ENCODE data around the gene CNN2. TPM values are rescaled to one million over a fixed set of nuclear protein-coding genes. Genes with fewer than 3 reads are reported as not detected.
A peak's percentile ranks its signal among the peaks of the same experiment; 100 is the strongest.

CNN2 gene
- total RNA-seq: 58.2 TPM

DNA sequence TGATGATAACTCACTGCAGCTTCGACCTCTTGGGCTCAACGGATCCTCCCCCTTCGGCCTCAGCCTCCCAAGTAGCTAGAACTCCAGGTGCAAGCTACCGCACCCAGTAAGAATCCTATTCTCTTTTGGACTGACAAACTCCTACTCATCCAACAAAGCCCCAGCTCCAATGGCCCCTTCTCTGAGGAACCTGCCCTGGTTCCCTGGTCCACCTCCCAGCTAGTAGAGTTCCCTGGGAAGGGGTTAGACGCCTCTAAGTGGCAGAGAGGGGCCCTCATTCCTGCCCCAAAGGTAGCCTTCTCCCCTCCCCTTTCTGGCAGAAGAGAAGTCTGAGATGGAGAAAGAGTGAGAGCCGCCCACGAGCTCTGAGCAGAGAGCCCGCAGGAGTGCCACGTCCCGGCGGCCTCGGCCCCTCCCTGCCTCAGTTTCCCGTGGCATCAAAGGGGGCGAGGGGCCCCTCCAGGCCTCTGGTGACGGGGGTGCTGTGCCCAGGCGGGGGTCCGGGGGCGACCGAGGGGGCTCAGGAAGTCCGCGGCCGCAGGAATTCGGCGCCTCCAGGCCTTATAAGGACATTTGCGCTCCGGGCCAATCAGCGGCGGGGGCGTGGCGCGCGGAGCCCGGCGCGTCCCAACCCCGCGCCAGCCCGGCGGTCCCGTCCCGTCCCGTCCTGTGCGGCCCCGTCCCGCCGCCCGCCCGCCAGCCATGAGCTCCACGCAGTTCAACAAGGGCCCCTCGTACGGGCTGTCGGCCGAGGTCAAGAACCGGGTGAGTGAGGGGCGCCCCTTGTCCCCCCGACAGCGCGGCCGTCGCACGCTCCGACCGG is at the start of gene CNN2:
TSS of gene CNN2 (plus strand) at position 649 of the 823 bp plus-strand sequence. CDS start at position 703, 54 bp downstream.
- DNase-seq: peak; percentile 47

DNA sequence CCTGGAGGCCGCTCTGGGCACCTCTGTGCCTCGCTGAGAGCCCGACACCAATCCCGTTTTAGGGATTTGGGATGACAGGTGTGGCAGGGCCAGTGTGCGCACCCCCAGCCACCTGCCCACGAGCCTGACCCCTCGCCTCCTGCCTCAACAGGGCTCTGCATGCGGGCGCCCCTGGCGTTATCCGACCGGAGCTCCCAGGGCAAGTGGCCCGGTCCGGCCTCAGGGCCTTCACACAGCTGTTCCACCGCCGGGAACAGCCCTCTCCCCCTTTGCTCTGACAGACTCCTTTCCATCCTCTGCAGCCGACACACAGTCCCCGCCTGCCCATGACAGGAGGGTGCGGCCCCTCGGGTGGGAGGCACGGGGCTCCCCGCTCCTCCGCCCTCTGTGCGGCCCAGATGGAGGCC is 49.3 kb upstream of the CNN2 start:
- DNase-seq: no peak

DNA sequence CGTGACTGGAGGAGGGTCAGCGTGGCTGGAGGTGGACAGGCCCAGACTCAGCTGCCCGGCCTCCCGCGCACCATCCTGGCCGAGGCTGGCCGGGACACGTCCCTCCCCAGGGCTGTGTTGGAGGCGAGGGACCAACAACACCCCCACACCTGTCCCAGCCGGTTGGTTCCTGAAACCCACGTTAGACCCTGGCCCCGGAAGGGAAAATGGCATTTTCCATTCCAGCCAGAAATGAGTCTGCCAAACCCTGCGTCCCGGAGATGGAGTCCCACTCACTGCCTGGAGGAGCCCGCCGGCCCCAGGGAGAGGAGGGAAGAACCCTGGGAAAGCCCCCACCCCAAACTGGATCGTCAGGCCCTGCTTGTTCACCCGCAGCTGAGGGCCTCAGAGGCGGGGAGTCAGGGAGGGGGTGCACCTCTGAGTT is 47.1 kb upstream of the CNN2 start:
- DNase-seq: no peak

DNA sequence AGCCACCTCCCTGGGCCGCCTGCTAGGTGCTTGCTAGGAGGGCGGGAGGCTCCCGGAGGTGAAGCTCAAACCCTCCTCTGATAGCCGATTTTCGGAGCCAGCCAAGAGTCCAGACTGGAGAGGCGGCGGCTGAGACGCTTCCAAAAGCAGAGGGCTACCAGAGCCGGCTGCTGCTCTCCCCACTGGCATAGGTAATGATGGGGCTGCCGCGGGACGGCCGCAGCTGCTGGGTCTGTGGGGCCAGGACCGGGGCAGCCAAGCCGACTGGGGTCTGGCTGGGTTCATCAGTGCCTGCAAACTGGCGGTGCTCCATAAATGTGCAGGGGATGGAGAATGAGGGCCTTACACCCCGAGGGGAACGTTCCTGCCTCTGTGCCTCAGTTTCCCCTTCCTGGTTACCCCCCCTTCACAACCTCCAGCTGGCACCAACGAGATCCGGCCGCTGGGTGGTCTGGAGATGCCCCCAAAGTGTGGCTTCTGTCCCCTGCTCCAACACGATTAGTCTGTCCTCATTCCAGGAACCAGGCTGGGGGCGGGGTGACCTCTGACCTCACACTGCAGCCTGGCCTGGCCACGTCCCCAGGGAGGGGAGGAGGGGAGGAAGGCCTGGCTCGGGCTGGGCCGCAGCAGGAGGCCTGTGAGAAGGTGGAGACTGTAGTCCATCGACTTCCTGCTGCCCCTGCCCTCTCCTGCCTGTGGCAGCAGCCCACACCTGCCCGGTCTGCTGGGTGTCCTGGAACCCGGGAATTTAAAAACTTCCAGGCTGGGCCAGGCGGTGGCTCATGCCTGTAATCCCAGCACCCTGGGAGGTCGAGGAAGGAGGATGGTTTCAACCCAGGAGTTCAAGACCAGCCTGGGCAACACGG is 46.0 kb upstream of the CNN2 start:
- DNase-seq: no peak

DNA sequence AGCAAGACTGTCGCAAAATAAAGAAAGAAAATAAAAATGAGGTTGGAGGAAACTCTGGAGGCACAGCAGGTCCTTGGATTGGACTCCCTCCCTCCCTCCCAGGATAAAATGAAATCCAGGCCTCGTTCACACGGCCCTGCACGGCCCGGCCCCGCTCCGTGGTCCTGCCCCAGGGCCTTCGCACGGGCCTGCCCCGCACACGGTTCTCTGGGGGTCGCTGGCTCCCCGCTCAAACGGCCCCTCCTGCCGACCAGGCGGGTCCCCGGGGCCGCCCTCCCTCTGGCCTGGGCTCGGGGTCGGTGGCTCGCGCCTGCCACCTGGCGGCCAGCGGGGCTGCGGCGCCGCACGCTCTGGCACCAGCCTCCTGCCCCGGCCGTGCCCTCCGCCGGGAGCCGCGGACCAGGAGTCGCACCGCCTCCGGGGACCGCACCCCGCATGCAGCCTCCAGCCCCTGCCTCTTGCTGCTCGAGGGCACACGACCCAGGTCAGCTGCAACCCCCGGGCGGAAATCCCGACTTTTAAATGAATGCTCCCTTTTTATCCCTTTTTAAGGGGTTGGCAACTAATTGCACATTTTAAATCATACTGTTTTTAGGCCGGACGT is 43.7 kb upstream of the CNN2 start:
- peak; percentile 30 for DNase-seq

DNA sequence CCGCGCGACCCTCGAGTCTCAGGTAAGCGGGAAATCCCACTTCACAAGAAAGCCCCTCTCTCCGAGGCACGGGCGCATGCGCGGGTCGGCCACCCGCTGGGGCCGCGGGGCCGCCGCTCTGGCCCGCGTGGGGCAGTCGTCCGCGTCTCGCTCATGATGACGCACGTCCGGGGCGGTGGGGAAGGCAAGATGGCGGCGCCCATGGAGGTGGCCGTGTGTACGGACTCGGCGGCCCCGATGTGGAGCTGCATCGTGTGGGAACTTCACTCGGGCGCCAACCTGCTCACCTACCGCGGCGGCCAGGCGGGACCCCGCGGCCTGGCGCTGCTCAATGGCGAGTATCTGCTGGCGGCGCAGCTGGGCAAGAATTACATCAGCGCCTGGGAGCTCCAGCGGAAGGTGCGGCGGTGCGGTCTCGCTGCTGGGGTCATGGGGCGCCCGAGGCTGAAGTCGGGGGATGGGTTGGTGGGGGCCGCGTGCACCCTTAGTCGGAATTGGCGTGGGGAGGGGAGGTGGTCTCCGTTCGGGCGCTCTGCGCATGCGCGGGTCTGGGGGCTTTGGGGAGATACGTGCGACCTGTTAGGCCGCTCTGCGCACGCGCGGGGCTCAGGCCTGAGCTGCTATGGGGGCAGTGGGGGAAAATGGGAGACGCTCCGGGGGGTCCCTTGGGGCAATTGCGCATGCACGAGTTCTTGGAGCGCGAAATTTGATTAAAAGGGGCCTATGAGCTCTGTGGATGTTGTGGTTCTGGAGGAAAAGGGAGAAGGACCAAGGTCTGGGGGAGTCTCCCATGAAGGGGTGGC is 42.0 kb upstream of the CNN2 start, which contains the start of gene WDR18:
TSS of gene WDR18 (plus strand) at position 181 of the 803 bp plus-strand sequence. CDS start at position 190, 9 bp downstream.
- DNase-seq: peak; percentile 79

DNA sequence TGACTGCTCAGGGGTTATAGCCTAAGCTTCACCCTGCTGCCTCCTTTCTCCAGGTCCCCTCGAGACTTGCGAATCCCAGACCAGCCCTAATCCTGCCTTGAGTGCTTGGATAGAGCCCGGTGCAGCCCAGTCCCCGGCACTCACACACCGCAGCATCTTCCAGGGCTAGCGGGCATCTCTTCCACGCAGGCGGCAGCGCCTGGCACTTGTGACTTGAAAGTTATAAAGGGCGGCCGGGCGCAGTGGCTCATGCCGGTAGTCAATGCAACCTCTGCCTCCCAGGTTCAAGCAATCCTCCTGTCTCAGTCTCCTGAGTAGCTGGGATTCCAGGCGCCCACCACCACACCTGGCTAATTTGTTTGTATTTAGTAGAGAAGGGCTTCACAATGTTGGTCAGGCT is 40.3 kb upstream of the CNN2 start:
- DNase-seq: no peak

DNA sequence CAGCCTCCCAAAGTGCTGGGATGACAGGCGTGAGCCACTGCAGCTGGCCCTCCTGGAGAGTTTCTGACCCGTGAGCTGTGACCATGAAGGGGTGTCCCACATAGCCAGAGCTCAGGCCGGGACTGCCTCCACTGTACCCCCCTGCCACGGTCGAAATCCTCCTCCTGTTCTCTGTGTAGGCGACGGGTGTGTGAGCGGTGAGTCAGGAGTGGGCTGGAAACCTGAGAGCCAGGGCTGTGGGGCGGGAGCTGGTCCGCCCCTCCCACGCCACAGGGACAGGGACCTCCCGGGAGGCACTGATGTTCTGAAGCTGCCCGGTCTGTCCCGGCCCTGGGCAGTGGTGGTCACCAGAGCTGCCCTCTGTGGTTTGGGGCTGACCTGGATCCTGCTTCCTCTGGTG is 38.3 kb upstream of the CNN2 start:
- DNase-seq: no peak

DNA sequence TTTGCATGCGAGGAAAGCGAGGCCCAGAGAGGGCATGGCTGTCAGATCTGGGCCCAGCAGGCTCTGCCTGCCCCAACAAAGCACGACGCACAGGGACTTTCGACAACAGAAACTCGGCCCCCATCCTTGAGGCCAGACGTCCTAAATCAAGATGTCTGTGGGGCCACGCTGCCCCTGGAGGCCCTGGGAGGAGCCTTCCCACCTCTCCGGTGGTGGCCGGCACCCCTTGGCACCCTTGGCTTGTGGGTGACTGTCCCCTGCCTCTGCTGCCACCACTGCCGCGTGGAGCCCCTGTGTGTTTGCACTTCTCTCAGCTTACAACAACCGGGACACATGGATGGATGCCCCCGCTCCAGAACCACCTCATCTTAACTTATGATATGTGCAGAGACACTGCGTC is 37.9 kb upstream of the CNN2 start:
- no peak for DNase-seq

DNA sequence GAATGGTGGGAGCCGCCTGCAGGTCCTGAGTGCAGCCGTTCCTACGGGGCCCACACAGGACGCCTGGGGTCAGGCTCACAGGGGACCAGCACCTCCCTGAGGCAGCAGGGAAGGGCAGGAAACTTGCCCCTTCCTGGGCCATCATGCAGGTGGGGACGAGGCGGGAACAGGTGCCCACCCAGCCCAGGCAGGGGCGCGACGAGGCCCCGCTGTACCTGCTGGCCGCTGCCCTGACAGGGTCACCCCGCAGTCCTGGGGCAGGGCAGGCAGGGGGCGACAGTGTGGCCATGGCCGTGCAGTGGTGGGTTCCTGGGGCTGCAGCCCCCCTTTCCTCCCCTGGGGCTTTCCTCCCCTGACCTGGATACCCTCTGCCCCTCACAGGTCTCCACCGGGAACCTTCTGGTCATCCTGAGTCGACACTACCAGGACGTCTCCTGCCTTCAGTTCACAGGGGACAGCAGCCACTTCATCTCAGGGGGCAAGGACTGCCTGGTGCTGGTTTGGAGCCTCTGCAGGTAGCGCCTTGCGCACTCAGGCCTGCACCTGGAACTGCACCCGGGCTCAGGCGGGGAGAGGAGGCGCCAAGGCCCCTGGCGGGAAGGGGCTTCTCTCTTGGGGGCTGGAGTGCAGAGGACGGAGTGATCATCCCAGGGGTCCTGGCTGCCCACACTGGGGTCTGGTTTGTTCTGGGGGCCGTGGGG is 36.9 kb upstream of the CNN2 start:
- DNase-seq: no peak

DNA sequence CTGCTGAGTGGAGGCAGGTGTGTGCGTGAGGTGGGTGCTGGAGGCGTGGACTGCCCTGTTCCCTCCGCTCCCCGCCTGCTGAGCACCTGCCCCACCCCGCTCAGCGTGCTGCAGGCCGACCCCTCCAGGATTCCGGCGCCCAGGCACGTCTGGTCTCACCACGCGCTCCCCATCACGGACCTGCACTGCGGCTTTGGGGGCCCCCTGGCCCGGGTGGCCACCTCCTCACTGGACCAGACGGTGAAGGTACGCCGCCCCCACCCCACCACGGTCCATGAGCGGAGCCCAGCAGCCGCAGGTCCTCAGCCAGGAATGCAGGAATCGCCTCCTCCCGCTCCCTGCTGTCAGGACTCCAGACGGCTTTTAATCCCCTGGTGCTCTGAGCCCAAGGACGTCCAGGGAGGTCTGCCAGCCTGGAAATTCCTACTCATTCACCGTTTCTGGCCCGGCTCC is 36.3 kb upstream of the CNN2 start:
- DNase-seq: no peak

DNA sequence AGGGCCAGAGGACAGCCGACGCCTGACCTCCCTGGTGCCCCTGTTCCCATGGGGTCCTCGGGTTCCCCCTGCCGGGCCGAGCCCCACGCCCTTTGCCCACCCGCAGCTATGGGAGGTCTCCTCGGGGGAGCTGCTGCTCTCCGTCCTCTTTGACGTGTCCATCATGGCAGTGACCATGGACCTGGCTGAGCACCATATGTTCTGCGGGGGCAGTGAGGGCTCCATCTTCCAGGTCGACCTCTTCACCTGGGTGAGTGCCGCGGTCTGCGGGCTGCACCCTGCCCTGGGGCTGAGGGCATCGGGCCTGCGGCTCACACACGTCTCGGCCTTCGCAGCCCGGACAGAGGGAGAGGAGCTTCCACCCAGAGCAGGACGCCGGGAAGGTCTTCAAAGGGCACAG is 35.7 kb upstream of the CNN2 start:
- DNase-seq: no peak

DNA sequence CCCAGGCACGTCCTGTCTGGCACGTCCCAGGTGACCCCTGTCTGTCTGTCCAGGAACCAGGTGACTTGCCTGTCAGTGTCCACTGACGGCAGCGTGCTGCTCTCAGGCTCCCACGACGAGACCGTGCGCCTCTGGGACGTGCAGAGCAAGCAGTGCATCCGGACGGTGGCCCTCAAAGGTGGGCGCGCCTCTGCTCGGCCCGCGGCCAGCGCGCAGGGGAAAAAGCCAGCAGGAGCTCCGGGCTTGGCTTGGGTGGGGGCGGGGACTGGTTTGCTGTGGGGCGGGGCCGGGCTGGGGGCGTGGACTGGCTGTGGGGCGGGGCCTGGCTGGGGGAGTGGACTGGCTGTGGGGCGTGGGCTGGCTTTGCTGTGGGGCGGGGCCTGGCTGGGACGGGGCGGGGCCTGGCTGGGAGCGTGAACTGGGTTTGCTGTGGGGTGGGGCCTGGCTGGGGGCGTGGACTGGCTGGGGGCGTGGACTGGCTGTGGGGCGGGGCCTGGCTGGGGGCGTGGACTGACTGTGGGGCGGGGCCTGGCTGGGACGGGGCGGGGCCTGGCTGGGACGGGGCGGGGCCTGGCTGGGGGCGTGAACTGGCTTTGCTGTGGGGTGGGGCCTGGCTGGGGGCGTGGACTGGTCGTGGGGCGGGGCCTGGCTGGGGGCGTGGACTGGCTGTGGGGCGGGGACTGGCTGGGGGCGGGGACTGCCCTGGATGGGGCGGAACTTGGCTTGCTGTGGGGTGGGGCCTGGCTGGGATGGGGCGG is 35.1 kb upstream of the CNN2 start:
- DNase-seq: no peak

DNA sequence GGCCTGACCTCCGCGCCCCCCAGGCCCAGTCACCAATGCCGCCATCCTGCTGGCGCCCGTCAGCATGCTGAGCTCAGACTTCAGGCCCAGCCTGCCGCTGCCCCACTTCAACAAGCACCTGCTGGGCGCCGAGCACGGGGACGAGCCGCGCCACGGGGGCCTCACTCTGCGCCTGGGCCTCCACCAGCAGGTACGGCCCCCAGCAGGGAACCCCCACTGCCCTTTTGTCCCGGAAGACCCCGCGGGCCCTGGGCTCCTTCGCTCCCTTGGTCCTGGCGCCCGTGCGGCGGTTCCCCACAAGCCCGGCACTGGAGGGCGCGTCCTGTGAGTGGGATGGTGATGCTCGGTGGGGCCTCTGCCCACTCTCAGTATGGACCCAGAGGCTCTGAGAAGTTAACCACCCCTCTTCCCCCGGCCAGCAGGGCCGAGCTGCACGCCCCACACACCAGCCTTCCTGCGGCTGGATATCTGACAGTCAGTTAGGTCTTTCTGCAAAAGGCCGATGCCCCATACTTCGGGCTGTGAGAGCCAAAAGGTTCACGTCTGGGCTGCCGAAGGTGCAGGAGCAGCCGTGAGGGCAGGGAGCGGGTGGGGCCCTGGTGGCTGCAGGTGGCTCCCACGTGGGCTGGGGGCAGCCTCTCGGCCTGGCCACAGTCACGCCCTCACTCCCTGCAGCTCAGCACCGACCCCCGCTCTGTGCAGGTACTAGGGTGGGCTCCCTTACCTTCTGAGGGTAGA is 34.3 kb upstream of the CNN2 start:
- no peak for DNase-seq

DNA sequence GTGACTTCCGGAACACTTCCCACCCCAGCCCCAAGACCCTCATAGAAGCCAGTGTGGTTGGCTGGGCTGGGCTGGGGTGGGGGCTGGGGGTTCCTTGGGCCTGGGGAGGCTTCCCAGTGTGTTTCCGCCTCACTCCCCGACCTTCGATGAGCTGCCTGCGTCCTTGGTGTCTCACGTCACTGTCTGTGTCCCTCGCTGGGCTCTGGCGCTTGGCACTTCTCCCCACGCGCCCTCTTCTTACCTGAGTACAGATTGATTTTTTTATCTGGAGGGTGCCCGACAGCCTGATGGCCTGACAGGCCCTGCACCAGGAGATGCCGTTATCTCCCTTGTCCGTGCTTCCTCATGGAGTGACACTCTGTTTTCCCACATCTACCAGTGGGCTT is 33.7 kb upstream of the CNN2 start:
- no peak for DNase-seq

DNA sequence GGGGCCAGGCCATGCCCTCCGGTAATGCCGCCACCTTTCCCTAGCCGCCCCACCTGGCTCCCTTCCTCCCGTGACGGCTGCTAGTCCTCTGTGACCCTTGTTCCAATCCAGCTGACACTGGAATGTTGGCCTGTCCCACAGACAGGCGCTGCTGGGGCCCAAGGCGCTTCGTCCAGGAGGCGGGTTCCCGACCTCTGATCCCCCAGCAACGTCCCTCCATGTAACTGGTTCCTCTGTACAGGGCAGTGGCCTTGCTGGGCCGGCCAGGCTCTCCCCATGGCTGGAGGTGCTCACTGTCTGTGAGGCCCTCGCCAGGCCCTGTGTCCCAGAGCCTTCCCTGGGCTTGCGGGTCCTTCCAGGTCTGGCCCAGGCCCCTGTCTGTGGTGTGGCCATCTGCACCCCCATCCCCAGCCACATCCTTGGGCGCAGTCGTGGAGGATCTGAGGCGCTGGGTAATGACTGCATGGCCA is 33.0 kb upstream of the CNN2 start:
- DNase-seq: no peak

DNA sequence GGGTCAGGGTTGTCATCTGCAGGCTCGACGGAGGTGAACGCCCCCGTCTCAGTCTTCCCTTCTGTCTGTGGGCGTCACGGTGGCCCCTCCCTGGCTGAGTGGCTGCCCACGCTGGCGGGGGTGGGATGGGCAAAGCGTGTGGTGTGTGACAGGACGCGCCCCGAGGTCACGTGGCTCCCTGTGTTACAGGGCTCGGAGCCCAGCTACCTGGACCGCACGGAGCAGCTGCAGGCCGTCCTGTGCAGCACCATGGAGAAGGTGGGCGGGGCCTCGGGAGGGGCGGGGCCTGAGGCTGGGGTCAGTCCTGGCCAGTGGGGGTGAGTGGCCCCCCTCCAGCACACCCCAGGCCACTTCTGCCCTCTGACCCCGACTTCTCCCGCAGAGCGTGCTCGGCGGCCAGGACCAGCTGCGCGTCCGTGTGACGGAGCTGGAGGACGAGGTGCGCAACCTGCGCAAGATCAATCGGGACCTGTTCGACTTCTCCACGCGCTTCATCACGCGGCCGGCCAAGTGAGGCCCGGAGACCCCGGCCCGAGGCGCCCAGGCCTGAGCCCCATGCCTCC is 32.5 kb upstream of the CNN2 start:
- no peak for DNase-seq

DNA sequence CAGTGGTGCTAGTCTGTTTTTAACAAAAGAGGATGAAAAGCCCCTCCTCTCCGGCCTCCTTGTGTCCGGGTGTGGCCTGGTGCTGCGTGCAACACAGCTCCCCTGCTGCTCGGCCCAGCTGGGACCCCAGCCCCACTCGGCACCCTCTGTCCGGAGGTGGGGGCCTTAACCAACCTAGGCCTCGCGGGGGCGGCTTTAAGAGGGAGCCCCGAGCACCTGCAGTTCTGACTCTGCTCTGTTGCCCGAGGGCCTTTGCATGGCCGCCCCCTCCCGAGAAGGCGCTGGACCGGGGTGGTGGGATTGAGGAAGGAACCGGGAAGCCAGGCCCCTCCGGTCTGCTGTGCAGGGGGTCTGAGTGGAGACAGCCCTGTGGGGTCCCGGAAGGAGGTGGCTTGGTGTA is 31.9 kb upstream of the CNN2 start:
- DNase-seq: no peak

Data from skin of body (tissue), 2 donors.